Measurements from ENCODE around the gene ATE1.
"Not testable (repeated sequence)": the region's sequence is repeated elsewhere in the genome, so short reads cannot be mapped to it uniquely, and the experiment has no call there.

Gene ATE1

GRCh38 chr10:121781101-121781500 lies 146.7 kb downstream of the ATE1 start:
- no peak for DNase-seq

GRCh38 chr10:121774813-121775212 lies 153.0 kb downstream of the ATE1 start:
- peak; percentile 3 for DNase-seq

DNA sequence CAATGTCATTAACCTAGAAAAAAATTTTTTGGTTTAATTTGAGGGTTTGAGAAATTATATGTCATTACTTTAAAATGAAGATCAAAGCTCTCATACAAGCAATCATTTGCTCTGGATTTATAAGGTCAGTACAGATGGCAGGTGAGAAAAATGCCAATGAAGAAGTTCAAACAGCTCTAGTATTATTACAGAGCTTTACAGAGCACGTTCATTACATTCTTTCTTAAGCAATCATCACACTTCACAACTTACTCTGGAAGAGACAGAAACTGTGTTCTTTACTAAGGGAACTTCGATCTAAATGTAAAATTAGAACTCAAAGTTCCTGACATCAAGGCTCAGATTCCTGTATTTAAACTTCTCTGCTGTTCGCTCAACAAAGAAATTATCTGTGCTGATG lies 153.4 kb downstream of the ATE1 start:
- DNase-seq = peak; percentile 9

- no peak for DNase-seq
These were observed 154.9 kb downstream of the ATE1 start for GRCh38 chr10:121772884-121773283.

DNA sequence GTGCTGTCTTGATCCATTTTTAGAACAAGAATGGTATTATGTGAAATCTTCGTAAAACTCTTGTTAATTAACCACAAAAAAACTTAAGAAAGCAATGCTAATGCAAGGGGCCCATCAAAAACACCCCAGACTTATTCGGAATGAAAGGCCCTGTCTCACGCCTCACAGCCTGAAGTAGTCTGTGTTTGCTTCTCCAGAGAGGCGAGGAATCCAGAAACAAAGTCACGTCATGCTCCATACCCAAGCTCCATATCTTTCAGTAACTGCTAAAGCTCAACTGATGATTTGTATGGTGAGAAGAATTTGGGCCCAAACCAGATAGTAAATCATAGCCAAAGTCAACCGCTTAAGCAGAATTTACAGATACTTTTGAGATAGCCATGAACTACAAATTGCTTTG lies 155.4 kb downstream of the ATE1 start:
- no peak for DNase-seq

DNA sequence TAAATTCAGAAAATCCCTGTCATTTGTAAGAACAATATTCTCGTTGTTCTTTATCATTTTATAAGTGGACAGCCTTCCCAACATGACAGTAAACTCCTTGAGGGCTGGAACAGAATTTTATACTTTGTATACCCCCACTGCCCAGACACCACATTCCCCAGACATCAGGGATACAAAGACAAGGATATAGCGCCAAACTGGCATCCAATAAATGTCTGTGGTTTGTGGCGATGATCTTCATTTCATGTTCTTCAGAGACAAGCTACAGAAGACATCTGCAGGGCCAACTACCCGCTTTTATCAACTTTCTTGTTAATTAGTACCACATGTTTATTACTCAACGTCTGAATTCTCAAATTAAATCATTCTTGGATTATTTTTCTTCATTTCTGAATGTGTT lies 155.9 kb downstream of the ATE1 start:
- DNase-seq = no peak

- DNase-seq = no peak
These were observed 161.4 kb downstream of the ATE1 start for GRCh38 chr10:121766426-121766825.

GRCh38 chr10:121765204-121765603 lies 162.6 kb downstream of the ATE1 start:
- DNase-seq = no peak

DNA sequence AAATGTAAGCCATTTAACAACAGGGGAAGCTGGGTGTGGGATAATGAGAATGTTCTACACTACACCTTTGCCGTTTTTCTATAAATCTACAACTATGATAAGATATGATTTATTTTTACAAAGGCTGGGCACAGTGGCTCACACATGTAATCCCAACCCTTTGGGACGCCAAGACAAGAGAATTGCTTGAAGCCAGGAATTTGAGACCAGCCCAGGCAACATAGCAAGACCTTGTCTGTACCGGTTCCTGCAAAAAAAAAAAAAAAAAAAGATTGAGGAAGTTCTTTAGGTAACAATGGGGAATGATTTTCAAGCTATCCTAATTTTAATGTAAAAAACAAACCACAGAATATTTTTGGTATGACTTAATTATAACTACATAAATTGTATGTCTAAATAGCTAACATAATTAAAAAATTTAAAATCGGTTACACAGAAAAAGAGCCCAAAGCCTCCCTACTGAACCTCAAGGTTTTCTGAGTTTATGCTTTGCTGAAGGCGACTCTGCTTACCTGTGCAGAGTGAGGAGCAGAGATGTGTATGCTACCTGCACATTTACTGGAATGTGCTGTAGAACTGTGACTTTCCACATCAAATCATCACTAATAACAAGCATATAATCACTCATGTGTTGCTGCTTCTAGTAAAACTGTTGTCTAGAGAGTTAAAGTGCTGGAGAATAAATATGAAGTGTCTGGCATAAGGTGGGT lies 163.4 kb downstream of the ATE1 start:
- DNase-seq = no peak

DNA sequence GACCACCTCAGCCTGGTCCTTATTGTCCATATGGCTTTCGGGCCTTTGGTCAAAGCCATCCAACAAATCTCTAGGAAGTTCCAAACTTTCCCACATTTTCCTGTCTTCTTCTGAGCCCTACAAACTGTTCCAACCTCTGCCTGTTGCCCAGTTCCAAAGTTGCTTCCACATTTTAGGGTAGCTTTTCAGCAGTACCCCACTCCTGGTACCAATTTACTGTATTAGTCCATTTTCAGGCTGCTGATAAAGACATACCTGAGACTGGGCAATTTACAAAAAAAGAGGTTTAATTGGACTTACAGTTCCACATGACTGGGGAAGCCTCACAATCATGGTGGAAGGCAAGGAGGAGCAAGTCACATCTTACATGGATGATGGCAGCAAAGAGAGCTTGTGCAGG lies 170.6 kb downstream of the ATE1 start:
- not testable (repeated sequence) for DNase-seq

DNA sequence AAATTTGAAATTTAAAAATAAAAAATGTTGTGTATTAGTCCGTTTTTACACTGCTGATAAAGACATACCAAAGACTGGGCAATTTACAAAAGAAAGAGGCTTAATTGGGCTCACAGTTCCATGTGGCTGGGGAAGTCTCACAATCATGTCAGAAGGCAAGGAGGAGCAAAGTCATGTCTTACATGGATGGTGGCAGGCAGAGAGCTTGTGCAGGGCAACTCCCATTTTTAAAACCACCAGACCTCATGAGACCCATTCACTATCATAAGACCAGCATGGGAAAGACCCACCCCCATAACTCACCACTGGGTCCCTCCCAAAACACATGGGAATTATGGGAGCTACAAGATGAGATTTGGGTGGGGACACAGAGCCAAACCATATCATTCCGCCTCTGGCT lies 172.3 kb downstream of the ATE1 start:
- DNase-seq = not testable (repeated sequence)

GRCh38 chr10:121754666-121755065 lies 173.2 kb downstream of the ATE1 start:
- DNase-seq = no peak

DNA sequence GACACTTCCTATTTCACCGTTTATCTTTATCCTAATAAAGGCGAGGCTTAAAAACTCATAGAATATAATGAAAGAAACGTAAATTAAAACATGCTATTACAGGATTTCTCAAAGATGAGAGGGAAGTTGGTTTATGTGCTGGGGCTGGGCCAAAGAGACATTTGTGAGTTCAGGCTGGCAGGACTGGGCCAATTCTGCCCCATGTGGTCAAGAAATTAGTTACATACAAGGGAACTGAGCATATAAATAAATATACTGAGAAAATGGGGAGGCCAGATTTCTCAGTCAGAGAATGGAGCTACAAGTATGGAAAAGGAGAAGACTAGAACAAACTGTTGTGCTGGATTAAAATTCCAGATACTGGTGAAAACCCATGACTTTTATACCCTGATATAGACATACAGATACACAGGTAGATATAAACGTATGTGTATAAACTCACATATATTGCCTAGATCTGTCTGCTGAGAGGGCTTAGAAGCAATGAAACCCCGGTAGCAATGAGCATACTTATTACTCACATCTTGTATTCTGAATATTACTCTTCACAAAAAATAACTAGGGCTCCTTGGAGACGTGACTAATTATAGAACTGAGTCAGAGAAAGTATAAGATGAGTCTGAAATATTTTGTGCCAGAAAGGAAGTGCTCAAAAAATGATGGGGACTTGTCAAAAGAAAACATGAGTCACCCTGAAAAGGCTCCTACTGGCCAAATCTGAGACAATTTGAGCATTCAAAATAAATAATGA lies 173.9 kb downstream of the ATE1 start:
- peak; percentile 94 for DNase-seq

- no peak for DNase-seq
These were observed 176.6 kb downstream of the ATE1 start for GRCh38 chr10:121751191-121751760.

DNA sequence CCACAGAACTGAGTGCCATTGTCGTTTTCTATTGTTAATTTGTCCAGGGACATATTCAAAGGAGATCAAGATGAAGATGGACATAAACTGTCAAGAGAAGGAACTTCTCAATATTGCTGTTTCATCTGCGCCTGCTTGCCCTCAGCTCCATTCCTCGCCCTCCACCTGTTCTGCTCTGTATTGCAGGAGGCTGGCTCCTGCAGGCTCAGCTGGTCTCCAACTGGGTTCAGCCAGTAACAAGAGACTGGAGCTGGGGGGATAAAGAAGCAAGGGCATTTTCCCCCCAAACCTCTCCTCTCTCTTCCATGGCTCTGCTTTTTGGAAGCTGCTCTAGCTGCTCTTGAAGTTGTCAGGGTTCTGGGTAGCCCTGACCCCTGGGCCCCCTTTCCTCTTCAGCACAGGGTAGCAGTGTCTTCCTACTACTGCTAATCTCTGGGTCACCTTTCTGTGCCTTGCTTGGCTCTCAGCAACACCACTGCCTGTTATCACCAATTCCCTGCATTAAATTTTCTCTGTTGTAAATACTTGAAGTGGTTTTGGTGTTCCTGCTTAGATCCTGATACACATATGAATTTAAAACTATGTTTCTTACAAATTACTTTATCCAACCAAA lies 180.6 kb downstream of the ATE1 start:
- DNase-seq = no peak

GRCh38 chr10:121741248-121741792 lies 186.5 kb downstream of the ATE1 start:
- peak; percentile 2 for DNase-seq

DNA sequence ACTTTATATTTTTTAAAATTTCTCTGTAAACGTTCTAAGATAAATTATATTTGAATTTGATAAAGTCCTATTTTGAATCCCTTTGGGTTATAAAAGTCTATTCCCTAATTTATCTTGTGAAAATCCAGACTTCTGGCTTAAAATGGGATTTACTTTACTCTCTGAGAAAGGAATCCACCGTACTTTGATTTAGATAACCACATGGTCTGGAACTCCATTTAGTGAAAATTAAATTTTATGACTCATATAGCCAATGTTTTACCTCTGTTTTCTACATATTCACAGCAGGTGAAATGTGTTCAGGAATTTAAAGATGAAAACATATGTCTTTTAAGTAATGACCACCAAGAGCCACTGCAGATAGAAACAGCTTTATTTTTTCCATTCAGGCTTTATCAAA lies 187.8 kb downstream of the ATE1 start:
- DNase-seq = no peak

DNA sequence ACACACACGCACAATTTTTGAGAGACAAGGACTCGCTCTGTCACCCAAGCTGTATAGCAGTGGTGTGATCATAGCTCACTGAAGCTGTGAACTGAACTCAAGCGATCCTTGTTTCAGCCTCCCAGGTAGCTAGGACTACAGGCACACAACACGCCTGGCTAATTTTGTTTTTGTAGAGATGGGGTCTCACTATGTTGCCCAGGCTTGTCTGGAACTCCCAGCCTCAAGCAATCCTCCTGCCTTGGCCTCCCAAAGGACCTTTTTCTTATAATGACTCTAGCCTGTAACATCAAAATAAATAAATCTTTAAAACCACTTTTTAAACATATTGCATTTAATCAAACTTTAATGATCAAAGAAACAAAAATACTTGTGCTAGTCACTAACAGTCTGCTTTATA lies 188.7 kb downstream of the ATE1 start:
- DNase-seq = no peak

DNA sequence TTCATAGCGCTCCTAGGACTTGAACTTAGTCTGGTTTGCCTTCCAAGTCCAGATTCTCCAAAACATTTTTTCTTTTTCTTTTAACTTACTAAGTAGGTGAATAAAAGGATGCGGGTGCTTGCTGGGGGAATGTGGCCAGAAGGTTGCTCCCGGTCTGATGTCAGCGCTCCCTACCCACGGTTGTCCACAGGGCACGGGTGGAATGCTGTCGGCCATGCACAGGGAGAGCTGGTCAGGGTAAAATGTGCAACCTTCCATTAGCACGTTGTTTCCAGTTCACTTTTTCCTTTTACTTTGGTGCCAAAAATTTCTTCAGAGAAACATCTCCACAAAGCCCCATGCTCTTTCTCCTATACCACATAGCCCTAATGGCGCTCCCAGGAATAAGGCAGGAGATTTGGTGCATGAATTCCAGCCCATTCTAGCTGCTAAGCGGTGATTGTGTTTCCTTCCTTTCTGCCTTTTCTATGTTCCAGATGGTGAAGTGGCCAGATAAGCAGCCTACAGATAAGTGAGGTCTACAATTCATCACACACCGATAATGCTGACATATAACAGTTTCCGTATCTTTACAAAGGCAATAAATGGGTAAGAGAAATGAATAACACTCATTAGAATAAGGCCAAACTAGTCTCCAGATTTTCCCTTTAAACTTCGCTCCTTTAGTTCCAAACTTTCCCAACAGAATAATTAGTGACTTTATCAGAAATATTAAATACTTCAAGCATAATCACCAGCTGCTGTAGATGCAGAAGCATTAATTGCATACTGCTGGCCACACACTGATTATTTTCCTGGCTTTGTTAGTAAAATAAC lies 191.3 kb downstream of the ATE1 start:
- no peak for DNase-seq

DNA sequence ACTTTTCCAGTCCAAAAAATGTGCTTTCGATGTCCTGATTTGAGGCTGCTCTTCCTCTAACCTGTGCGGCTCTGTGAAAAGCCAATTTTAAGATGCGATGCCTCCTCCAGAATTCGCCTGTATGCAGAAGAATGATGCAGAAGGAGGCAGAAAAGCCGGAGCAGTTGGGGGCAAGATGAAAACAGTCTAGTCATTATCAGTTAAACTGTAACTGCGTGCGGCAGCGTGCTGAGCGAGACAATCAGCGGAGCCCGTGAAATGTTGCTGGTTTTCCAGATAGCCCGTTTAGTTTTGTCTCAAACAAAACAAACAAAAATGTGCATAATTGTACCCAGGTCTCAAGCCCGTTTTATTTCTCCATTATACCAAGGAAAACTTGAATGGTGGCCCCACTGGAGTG lies 192.6 kb downstream of the ATE1 start:
- no peak for DNase-seq

- peak; percentile 6 for DNase-seq
These were observed 193.2 kb downstream of the ATE1 start for GRCh38 chr10:121734589-121735045.

- DNase-seq = no peak
These were observed 195.0 kb downstream of the ATE1 start for GRCh38 chr10:121732656-121733445.
